DMS53 (cell line): ENCODE results near the gene GTF2A2.
A peak's percentile ranks its signal among the peaks of the same experiment; 100 is the strongest.

ENCODE experiments used
- DNase-seq: peaks from one replicate; lab custom pipeline; 2025; lab: John Stamatoyannopoulos, UW

GTF2A2 gene

DNA sequence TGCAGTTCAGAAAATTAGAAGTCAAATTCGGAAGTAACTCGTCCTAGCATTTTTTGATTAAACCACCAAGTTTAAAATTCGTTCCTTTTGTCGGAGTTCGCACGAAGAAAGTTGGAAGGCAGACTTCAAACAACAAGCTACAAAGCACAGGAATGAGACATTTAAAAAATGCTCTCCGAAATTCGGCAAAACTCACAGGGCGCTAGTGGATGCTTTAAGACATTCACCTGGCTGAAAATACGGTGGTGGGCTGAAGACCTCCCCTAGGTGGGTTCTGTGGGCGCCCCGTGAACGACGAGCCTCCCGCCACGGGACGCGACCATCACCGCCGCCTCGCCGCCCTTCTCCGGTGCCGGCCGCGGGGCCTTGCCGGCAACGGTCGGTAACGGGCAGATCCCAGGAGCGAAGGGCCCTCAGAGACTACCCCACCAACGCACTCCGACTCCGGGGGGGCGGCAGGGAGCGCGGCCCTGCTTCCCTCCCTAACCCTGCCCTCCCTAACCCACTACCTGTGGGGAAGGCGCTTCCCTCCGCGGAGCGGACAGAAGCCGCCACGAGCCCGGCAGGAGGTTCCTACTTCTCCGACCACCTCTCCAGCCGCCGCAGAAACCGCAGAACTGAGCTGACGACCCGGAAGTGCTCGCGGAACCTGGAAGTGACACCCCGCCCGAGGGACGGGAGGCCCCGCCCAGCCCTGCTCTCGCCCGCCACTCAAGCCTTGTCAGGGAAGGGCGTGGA is at the start of gene GTF2A2:
Gene GTF2A2 (minus strand): TSS at position 619 of the 738 bp plus-strand sequence. CDS start 5,238 bp downstream, outside the sequence.
- DNase-seq = peak; percentile 97

DNA sequence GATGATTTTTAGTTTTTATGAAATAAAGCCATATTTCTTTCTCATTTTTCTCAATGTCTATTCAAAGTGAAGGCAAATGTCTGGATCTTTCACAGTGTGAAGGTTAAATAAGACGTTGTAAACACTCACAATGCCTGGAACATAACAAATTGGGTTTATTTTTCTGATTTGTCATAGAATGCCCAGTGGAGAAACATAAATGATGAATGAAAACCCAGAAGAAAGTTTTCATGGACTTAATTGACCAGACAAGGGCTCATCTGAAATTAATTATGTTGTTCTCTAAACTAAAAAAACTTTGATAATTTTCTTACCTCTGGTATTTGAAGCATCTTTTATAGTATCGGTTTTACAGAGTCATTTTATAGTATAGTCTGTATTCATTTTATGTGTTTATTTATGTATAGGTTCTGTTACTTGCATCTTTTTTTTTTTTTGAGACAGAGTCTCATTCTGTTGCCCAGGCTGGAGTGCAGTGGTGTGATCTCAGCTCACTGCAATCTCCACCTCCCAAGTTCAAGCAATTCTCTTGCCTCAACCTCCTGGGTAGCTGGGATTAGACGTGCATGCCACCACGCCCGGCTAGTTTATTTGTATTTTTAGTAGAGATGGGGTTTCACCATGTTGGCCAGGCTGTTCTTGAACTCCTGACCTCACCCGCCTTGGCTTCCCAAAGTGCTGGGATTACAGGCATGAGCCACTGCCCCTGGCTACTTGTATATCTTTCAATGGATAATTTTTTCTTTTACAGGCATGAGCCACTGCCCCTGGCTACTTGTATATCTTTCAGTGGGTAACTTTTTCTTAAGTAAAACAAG is 46.9 kb upstream of the GTF2A2 start:
- no peak for DNase-seq

DNA sequence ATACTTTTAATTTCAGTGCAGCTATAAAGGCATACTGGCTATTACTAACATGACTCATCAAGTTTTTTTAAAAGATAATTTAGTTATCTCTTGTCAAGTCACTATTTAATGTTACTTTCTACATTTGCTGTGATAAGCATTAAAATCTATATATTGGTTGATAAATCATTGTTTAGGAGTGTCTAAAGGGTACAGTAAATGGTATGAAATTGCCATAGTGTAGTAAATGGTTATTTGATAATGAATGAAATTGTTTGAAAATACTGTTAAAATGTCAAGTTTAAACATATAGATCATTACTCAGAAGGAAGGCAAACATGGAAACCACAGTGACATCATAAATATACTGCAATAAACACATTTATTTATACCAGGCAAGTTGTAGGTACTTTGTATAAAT is 45.0 kb upstream of the GTF2A2 start:
- no peak for DNase-seq

GRCh38 chr15:59701880-59702279 is 44.6 kb upstream of the GTF2A2 start:
- DNase-seq = no peak

DNA sequence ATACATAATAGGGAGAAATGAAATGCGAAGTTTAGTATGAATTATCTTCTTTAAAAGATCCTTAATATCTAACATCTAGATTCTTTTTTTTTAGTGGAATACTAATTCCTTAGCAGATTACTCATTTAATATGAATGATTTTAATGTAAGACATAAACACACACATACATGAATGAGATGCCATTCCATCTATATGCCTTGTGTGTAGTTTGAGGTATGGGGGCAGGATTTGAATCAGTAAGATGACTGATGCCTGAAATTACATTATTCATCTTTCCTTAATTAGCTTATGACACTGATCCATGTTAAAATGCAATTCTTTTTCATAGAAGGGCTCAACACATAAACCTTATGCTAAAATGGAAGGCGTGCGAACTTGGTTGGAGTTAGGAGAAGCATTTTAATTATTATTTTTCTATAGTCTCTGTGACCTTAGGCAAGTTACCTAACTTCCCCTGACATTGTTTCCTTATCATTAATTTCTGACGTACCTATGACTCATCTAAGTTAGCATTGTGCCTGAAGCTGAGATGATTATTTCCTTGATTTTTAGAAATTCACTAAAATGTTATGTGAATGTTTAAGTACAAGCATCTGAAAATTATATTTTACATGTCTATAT is 42.6 kb upstream of the GTF2A2 start:
- DNase-seq = no peak

DNA sequence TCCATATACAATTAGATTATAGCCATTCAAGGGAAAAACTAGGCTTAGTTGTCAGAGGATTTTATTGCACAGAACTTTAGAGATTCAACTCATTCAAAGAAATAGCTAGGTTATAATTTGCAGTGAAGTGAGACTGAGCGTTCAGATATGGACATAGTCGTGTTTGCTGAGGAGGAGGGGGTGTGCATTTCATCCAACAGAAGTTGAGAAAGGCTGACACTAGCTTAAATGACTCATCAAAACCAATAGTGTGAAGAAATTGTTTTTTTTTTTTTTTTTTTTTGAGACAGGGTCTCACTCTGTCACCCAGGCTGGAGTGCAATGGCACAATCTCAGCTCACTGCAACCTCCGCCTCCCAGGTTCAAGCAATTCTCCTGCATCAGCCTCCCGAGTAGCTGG is 40.8 kb upstream of the GTF2A2 start:
- DNase-seq = peak; percentile 20

DNA sequence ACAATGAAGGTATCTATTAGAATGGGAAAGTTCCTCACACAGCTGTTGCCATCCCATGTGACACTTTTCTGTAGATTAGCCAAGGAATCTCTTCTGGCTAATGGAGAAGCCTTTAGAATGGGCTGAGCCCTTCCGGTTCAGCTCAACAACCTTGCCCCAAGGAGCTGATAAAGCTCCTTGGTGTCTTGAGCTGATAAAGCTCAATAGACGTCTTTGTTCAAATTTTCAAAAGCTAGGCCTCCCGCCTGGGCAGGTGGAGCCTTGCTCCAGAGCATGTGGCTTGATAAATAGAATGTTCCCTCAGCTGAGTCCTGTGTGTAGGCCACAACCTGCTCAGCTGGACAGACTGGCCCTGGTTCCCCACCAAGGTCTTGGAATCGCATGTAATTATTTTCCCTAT is 39.0 kb upstream of the GTF2A2 start:
- no peak for DNase-seq

DNA sequence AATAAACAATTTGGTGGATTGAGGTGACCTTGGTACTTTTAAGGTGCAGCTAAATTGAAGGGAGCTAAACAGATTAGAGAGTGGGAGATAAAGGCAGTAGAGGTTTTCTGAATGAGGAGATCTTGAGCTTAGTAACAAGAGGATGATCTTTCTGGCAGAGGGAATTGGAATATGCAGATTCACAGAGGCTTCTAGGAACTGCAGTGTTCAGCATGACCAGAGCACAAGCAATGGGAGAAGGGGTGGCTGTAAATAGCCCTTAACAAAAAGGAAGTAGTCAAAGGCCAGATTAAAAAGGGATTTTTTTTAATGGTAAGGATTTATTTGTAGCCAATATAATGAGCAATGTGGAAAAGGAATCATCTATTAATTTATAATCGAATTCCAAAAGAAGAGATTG is 37.5 kb upstream of the GTF2A2 start:
- DNase-seq = no peak

- DNase-seq = peak; percentile 66
Measured at GRCh38 chr15:59691194-59691805, 34.0 kb upstream of the GTF2A2 start.

GRCh38 chr15:59689626-59690236 is 32.4 kb upstream of the GTF2A2 start:
- DNase-seq = peak; percentile 88

- peak; percentile 98 for DNase-seq
Measured at GRCh38 chr15:59688782-59689625, 31.7 kb upstream of the GTF2A2 start, which contains the start of gene BNIP2. TSS of gene BNIP2 (minus strand) at chr15:59689320. CDS start at chr15:59682457, 6,863 bp downstream.

GRCh38 chr15:59688423-59688781 is 31.1 kb upstream of the GTF2A2 start:
- peak; percentile 75 for DNase-seq

- peak; percentile 44 for DNase-seq
Measured at GRCh38 chr15:59687836-59688235, 30.5 kb upstream of the GTF2A2 start.

- no peak for DNase-seq
Measured at GRCh38 chr15:59686389-59686788, 29.1 kb upstream of the GTF2A2 start.

- no peak for DNase-seq
Measured at GRCh38 chr15:59685737-59686297, 28.5 kb upstream of the GTF2A2 start.

GRCh38 chr15:59680870-59681269 is 23.6 kb upstream of the GTF2A2 start:
- DNase-seq = no peak

DNA sequence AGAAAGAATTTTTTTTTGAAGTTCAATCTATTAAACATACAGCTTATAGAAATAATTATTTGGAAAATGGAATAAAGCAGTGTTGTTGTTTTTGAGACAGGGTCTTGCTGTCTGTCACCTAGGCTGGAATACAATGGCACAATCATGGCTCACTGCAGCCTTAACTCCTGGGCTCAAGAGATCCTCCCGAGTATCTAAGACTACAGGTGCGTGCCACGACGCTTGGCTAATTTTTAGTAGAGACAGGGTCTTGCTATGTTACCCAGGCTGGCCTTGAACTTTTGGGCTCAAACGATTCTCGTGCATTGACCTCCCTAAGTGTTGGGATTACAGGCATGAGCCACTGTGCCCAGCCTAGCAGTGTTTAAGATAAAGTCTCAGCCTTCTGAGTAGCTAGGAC is 23.0 kb upstream of the GTF2A2 start:
- no peak for DNase-seq

GRCh38 chr15:59678620-59679019 is 21.3 kb upstream of the GTF2A2 start:
- DNase-seq = no peak

- no peak for DNase-seq
Measured at GRCh38 chr15:59678172-59678571, 20.9 kb upstream of the GTF2A2 start.

- DNase-seq = no peak
Measured at GRCh38 chr15:59676565-59676964, 19.2 kb upstream of the GTF2A2 start.
